ENCODE data around the gene MAGI1.

GRCh38 chr3:65502526-65502925 lies 536.2 kb downstream of the MAGI1 start:
- TF ChIP-seq CTCF (conservative IDR thresholded peaks at IDR 0.05 in 1 of 2, IDR thresholded peaks at IDR 0.05 in 1 of 2; ENCODE audit: low read depth in 1 of 2, low read length in 2 of 2) (no peak), EZH2 (IDR thresholded peaks at IDR 0.05; ENCODE audit: low read length, missing control alignments) (no peak)
